CD4-positive, alpha-beta T cell treated with Interleukin-12 subunit alpha and Interleukin-12 subunit beta, for 1 hour (primary cell): Measurements from ENCODE around the gene ATP1A4.
"Not testable (repeated sequence)": the region's sequence is repeated elsewhere in the genome, so short reads cannot be mapped to it uniquely, and the experiment has no call there.

Experiments used
- DNase-seq: peaks from one replicate; pipeline ENCODE4 v3.0.0-alpha.2; 2020

Gene ATP1A4

DNA sequence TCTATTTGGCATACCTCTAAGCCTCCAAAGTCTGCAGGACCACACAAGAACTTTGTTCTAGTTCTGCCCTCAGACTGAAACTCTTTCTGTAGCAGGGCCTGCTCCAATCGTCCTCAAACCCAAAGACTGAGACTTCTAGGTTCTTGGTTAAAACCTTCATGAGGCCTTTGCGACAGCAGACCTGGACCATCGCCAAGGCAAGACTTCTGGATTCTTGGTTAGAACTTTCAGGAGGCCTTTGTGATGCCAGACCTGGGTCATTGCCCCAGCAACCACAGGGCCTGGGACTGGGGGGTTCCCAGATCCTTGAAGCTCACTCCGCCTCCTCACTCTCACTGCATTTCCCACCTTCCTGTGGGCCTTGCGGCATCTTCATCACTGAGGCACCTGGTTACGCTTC is at the start of gene ATP1A4:
Gene ATP1A4, plus strand, starts transcription at position 301 of the 400 bp plus-strand sequence. CDS start 438 bp downstream, outside the sequence.
- no peak for DNase-seq

DNA sequence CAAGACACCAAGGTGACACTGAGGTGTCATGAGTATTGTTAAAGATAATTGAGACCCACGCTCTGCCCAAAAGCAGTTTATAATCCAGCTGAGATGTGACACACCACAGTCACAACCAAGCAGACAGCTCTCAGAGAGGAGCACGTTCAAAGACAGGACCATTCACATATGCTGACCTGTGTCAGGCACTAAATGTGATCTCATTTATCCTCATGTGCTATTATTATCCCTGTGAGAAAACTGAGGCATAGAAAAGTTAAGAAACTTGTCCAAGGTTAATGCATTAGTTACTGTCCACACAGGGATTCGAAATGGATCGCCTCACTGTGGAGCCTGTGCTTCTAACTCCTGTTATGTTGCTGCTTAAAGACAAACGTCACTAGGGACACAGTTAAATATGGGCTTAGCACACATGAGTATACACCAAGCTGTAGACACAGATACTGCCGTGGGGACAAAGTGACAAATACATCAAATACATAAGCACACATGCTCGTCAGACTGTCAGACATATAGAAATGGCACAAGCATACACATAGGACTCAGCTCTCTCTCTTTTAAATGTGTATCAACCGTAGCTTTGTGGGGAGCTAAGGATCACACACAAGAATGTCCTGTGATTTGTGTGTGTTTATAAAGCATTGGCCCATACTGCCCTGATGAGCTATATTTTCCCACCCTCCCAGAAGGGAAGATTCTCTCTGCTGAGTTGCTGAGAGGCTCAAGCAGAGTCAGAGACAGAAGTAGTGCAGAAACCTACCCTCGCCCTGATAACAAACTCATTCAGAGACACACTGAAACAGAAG is 49.5 kb upstream of the ATP1A4 start:
- DNase-seq: no peak

DNA sequence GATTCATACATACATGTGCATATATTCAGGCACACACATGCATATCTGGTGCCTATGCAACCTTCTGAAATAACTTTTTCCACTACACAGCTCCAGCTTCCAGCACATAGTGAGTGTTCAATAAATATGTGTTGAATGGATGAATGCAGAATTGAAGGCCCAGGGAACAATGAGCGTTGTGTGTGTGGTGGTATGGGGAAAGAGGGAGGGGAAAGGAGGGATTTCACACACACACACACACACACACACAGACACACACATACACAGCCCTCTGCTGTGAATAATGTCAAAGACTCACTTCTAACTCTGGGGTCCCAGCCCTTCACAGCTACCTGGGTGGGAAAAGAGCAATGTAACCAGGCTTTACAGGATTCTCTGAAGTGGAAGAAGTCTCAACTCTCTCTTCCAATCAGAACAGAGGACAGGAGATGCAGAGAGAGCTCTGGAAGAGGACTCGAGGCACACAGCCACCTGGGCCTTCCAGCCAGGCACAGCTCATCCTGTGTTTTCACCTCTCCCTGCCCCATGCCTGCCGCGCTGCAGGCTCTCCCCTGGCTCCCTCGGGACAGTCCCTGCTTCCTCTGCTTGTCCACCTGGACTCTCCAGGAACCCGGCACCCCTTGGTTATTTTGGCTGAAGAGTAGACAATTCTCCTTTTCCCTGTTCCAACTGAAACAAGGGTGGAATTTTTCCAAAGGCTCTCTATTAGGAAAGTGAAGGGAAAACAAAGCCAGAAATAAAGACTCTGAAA is 47.6 kb upstream of the ATP1A4 start:
- no peak for DNase-seq

DNA sequence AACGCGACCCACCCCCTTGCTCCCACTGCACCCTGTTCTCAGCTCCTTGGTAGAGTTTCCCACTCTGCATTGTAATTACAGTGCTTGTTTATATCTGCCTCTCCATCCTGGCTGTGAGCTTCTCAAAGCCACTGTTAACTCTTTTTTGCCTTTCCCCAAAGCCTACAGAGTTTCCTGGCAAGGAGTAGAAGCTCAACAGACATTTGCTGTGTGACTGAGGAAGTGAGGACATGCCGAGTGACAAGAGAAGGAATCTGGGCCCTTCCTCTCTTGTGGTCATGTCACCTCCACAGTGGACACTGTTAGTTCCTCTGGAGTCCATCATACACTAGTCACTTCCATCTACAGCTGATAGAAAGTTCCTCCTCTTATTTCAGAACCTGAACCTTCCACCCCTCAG is 46.9 kb upstream of the ATP1A4 start:
- no peak for DNase-seq

DNA sequence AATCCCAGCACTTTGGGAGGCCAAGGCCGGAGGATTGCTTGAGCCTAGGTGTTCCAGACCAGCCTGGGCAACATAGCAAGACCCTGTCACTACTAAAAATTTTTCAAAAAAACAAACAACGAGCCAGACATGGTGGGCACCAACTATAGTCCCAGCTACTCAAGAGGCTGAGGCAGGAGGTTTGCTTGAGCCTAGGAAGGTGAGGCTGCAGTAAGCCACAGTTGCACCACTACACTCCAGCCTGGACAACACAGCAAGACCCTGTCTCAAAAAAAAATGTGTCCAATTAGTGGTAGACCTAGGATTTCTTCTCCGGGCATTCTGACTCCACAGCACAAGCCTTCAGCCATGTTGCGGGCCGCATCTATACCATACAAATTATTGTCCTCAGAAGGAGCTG is 46.2 kb upstream of the ATP1A4 start:
- DNase-seq: no peak

DNA sequence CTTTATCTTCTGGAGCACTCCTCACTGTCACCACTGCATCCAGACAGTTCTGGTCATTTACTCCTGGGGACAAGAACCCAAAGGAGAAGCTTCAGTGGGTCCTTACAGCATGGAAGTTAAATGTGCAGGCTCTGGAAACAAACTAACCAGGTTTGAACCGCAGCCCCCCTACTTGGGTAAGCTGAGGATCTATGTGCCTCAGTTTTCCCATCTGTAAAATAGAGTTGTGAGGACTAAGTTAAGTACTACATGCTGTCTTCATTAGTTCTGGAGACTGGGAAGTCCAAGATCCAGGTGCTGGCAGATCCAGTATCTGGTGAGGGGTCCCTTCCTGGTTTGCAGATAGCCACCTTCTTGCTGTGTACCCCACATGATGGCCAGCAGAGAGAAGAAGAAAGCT is 43.9 kb upstream of the ATP1A4 start:
- no peak for DNase-seq

DNA sequence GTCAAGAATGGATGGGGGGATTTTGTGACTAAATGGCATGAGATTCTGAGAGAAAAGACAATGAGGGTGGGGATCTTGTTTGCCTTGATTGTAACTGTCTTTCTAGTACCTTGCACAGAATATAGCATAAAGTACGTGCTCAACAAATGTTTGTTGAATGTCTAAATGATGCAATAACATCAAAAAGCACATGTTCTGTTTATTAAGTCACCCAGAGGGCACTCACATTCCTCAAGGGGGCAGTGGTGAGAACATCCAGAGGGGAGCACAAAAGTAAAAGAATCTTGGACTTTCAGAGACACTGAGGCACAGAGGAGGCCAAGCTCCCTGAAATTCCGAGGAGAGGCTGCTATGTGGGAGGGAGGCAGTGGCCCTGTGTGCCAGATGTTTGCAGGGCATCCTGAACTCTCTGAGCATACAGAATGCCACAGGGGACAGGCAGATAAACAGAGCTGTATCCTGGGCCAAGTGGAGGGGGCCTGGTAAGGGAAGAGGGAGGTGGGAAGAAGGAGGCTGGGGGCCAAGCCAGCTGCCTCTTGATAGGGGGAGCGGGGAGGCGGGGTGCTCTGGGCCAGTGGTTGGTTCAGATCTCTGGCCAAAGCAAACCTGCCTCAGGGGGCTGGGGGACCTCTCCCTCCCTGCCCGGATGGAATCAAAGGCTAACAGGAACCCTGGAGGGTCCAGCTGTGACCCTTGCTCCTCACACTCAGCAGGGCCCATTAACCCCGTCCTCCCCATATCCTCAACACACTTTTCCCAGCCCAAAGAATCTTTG is 42.3 kb upstream of the ATP1A4 start:
- DNase-seq: peak; percentile 37

DNA sequence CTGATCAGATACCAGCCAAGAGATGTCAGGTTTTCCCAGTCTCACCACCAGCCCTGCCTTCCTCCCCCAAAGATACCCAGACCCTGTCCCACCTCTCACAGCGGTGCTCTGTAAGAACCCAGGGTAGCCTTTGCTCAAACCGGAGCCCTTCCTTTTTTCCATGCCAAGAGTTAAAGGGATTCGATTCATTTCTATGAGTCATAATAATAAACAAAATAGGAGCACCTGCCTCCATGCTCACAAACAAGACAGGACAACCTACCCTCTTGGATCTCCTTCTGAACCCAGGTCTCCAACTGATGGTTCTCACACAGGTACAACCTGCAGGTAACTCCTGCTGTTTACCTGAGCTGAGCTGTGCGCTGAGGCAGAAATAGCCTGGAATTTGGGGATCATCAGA is 41.7 kb upstream of the ATP1A4 start:
- no peak for DNase-seq

DNA sequence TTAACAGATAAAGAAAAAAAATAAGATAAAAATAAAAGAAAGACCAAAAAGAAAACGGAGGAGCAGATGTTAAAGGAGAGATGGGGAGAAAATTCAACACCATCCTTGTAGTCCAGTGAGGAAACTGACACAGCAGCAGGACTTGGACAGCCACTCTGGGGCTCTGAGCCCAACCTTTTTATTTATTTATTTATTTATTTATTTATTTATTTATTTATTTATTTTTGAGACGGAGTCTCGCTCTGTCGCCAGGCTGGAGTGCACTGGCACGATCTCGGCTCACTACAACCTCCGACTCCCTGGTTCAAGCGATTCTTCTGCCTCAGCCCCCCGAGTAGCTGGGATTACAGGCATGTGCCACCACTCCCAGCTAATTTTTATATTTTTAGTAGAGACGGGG is 39.9 kb upstream of the ATP1A4 start:
- not testable (repeated sequence) for DNase-seq

DNA sequence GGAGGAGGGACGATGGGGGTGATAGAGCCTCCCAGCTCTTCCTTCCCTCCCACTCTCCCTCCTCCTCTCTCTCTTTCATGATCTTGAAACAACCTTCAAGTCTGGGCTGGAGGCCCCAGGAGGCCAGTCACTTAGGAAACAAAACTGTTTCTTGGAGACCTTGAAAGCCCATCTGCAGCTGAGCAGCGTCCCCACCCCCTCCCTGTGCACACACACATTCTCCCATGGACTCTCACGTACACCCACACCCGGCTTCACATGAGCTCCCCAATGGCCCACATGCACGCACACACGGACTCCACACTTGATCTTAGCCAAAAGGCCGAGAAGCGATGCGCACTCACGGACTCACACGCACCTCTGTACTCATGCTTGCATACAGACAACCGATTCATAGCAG is 39.0 kb upstream of the ATP1A4 start:
- no peak for DNase-seq

DNA sequence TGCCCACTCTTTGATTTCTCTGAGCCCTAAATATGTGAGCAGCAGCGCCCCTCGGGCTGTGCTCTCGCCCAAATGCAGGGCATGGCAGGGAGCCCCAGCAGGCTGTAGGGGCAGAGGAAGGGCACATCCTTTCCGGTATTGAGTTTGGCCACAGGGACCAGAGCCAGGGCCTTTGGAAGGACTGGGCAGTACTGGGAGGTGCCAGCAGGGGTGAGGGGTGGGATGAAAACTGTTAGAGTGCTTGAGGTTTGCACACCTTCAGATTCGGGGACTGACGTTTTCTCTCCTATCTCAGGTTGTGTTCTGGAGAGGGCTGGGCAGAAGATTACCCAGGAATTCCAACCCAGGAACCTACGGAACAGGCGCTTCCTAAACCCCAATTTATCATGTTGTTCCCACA is 38.0 kb upstream of the ATP1A4 start:
- DNase-seq: no peak

DNA sequence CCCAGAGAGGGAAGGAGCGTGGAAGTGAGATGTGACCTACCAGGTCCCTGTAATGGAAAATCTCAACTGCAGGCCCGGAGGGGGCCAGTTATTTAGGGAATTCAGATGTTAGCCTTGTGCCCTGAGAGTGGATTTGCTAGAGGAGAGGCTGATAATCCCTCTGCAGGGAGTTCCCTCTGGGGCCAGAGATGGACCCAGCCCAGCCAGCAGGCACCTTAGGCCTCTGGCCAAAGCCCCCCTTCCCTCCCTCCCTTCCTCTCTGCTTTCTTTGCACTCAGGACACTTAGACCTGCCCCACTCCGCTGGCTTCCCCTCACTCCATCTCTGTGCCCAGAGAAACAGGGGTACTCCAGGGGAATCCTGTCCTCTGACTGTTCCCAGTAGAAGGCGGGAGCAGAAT is 37.3 kb upstream of the ATP1A4 start:
- DNase-seq: no peak

DNA sequence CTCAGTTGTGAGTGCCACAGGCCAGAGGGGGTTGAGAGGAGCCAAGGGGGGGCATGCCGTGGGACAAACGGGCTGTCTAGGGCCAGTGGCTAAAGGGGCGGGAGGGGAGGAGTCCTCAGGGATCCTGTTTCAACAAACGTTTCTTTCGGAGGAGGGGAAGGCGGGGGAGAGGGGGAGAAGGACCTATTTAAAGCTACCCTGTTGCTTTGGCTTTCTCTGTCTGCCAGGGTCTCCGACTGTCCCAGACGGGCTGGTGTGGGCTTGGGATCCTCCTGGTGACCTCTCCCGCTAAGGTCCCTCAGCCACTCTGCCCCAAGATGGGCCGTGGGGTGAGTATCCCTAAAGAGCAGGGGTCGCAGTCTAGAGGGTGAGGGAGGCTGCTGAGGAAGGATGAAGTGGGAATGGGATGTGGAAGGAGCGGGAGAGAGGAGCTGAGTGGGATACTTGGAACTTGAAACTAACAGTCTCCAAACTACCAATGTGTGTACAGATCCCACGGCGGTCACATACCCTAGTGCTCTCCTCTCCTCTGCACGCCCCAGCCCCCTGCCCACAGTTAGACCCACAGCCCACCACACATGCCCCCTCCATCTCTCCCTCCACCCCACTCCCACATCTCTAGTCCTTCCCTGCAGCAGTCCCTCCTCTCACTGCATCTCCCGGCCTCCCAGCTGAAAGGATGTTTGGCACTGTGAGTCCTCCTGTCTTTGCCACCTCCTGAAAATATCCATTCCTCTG is 35.7 kb upstream of the ATP1A4 start, which contains the start of gene ATP1A2:
Gene ATP1A2, plus strand, starts transcription at position 215 of the 738 bp plus-strand sequence. Its CDS starts 103 bp downstream, at position 318.
- DNase-seq: no peak

DNA sequence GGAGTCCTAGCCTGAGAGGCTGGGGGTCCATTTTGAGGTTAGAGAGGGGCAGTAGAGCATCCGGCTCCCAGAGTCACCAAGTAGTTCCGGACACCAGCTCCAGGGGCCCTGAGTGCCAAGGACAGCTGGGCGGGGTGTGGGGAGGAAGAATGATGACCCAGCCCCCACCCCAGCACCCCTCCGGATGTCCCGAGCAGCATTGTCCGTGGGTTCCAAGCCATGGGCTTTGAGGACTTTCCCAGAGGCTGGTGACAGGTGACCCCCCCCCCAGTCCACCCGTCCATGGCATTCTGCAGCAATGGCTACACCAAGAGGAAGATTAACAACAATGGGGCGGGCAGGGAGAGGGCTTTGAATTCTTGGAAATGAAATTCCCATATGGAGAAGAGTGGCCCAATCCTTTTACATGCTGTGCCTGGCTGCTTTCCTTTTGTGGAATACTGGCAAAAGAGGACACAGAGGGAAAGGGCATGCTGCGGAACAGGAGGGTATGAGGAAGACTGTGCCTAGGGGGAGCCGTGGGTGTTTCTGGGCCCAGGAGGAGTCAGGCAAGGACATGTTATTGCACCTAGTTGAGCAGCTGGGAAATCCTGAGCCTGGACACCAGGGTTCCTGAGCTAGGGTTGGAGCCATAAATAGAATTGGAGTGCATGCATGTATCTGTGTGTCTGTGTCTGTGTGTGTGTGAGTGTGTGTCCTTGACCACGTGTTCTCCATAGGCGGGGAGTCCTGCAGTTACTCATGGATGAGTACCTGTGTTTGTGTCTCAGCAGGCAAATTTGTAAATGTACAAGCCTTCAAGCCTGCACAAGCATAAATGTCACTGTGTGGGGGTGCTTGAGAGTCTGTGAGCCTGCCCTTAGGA is 34.9 kb upstream of the ATP1A4 start:
- DNase-seq: no peak

DNA sequence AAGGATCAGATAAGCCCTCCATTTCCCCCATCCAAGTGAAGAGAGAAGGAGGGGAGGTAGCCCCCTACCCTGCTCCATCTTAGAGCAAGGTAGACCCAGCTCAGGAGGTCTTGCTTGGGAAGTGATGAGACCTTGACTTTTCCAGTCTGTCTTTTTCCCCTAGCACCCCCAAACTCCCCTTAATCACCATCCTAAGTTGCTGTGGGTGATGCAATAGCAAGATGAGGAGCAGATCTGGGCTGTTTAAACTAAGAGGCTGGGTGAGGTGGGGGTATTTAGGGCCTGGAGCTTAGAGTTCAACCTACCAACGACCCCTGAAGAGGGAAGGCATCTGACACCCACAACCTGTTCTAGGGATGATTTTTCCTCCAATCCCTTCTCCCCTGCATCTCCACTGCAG is 34.1 kb upstream of the ATP1A4 start:
- DNase-seq: no peak

DNA sequence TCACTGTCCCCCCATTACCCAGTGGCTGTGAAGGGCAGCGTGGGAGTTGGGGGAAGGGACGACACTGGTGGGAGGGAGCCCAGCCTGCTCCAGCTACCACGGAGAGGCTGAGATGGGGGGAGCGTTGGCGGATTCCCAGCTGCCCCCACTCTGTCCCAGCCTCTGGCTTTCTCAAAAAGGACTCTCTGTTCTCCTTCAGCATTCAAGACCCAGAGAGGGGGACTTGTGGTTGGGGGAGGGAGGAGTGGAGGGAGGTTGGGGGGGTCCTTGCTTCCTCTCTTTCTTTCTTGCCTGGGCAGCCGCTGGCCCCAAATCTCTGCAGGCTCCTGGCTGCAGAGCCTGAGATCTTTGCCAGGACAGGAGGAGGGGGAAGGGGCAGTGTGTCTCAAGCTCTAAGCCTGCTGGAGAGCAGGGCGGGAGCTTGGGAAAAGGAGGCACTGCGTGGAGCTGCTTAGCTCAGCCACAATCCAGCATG is 33.7 kb upstream of the ATP1A4 start:
- DNase-seq: no peak

DNA sequence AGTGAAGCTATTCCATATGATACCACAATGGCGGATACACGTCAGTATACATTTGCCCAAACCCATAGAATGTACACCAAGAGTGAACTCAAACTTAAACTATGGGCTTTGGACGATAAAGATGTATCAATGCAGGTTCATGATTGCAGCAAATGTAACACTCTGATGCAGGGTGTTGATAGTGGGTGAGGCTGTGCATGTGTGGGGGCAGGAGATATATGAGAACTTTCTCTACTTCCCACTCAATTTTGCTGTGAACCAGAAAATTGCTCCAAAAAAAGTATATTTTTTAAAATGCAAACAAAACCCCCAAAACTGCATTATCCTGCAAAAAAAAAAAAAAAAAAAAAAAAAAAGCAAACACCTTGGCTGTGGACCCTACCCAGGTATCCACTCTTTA is 32.5 kb upstream of the ATP1A4 start:
- DNase-seq: no peak

DNA sequence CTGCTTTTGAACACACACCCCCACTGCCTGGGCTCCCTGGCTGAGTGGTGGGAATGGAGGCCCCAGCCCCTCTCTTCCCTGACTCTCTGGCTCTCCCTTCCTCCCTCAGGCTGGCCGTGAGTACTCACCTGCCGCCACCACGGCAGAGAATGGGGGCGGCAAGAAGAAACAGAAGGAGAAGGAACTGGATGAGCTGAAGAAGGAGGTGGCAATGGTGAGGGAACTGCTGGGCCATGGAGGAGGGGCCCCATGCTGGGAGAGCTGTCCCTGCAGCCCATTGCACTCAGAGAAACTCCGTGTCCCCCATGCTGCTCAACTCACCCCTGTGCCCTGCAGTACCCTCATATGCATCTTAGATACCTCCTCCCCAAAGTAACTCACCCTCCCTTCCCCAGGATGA is 30.6 kb upstream of the ATP1A4 start:
- DNase-seq: no peak

DNA sequence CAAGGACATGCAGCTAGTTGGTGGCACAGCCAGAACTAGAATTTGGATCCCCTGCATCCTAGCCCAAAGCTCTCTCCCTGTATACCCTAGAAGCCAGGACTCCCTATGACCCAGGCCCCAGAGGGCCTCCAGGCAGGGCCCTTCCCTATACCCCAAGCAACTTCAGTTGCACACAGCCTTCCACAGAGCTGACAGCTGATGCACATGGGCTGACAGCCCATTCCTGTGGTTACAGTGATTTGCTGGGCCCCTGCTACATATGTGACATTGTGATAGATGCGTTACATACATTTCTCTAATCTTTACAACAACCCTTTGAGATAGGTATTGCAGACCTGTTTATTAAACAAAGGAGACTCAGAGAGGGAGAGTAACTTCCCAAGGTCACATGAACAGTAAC is 30.0 kb upstream of the ATP1A4 start:
- DNase-seq: no peak

DNA sequence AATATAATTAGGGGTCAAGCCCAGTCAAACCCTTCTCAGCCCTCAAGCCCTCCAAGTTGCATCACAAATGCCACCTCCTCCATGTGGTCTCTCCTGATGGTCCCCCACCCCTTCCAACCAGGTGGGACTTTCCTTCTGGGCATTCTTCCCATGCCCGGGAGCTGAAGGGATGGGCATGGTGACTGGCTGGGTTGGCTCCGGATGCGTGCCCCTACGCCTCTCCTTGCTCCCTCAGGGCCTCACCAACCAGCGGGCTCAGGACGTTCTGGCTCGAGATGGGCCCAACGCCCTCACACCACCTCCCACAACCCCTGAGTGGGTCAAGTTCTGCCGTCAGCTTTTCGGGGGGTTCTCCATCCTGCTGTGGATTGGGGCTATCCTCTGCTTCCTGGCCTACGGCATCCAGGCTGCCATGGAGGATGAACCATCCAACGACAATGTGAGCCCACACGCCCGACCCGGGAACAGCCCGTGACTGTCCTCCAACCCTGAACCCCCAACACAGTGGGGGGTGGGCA is 28.4 kb upstream of the ATP1A4 start:
- DNase-seq: no peak

DNA sequence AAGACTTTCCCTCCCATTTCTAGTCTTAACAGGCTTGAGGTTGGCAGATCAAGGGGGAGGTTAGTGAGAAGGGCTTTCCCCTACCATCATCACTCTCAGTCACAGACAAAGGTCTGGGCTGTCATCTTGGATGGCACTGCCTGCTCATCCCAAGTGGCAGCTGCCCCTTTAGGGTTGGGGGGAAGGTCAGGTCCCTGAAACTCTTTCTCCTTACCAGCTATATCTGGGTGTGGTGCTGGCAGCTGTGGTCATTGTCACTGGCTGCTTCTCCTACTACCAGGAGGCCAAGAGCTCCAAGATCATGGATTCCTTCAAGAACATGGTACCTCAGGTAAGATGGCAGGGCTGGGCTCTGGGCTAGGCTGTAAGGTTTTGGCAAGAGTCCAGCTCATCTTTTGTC is 27.7 kb upstream of the ATP1A4 start:
- no peak for DNase-seq
